Esophagus squamous epithelium (tissue), 5 donors: ENCODE results near the gene PEDS1. TPM values are rescaled to one million over a fixed set of nuclear protein-coding genes. Genes with fewer than 3 reads are reported as not detected.

Source experiments
- DNase-seq: peaks from one replicate; lab custom pipeline; 2025; lab: John Stamatoyannopoulos, UW
- H3K27ac ChIP-seq, 4 donors: fragments of 200-600 bp; sonication (generic); one replicate each; pipeline ENCODE4 v1.5.1; 2016 to 2019; ENCODE audit warnings: mild to moderate bottlenecking in 1 of 4
- H3K27me3 ChIP-seq, 4 donors: fragments of 200-600 bp; sonication (generic); 1 replicate in 3 of 4; 2 replicates in 1 of 4; pipeline versions ENCODE4 v1.5.1 to v1.6.0; 2017 to 2021; ENCODE audit warnings: antibody characterized with exemption in 1 of 4
- H3K36me3 ChIP-seq, 3 donors: fragments of 200-600 bp; sonication (generic); one replicate each; pipeline ENCODE4 v1.5.1; 2016 to 2019
- H3K4me1 ChIP-seq, 3 donors: fragments of 200-600 bp; sonication (generic); one replicate each; pipeline ENCODE4 v1.5.1; 2017 to 2019
- H3K4me3 ChIP-seq, 4 donors: fragments of 200-600 bp; sonication (generic); 1 replicate in 3 of 4; 2 replicates in 1 of 4; pipeline ENCODE4 v1.5.1; 2016 to 2019; ENCODE audit warnings: mild to moderate bottlenecking in 2 of 4, moderate library complexity in 1 of 4
- H3K9me3 ChIP-seq, 3 donors: fragments of 200-600 bp; sonication (generic); one replicate each; pipeline ENCODE4 v1.5.1; 2016 to 2019
- POLR2A ChIP-seq, 4 donors: fragments of 450-650 bp; IDR thresholded peaks; one replicate each; pipeline ENCODE4 v1.6.1; 2017; ENCODE audit warnings: antibody characterized with exemption in 4 of 4, mild to moderate bottlenecking in 4 of 4, moderate library complexity in 3 of 4
- WGBS, 2 donors: methylation state at CpG; one replicate each; pipeline ENCODE4 v1.1.5; 2018; 5-methylcytosine and 5-hydroxymethylcytosine counted together
- intact Hi-C: fragments of 100-400 bp; cut with DNase I; formaldehyde crosslinking; loops from one replicate; pipeline ENCODE4 v1.15.0; 2022
- total RNA-seq, 4 donors: library from RNA; depleted of rRNA; stranded (reverse); fragments of >200 nt; gene quantifications; one replicate each; pipeline ENCODE4 v1.1.0, GENCODE V29; 2016
- TF ChIP-seq, protein P1 (sequence below), 6 experiments: fragments of 450-650 bp in 4 of 6; fragments of 200-600 bp in 2 of 6; sonication (generic) in 2 of 6; IDR thresholded peaks; one replicate each; pipeline ENCODE4 v1.5.1; 2016 to 2019; ENCODE audit warnings: antibody characterized with exemption in 6 of 6, mild to moderate bottlenecking in 4 of 6, moderate library complexity in 4 of 6
- donor health status: DM: yes; HTN: yes; CAD: no.

Gene PEDS1
- total RNA-seq, 4 donors from 2014 or later = 32.8 to 54.0 (median 46.7) TPM

GRCh38 chr20:50128520-50128905, 25.0 kb downstream of the PEDS1 start:
- intact Hi-C loops = no loop called here
- H3K27ac ChIP-seq = peak overlapping the region in 1 of 4 donors; percentile 59
- 84 to 87% methylated on average over 8 of the region's 8 CpGs for WGBS, 2 donors
- peaks cover 0 to 74% (median 10%) of the 10 kb centered on the region in 3 donors for H3K4me1 ChIP-seq
- peaks cover 18 to 100% (median 33%) of the 10 kb centered on the region in 3 donors for H3K36me3 ChIP-seq
- H3K27me3 ChIP-seq = no peaks in the 10 kb centered on the region
- no peaks in the 10 kb centered on the region for H3K9me3 ChIP-seq
- DNase-seq = no peak
- TF ChIP-seq, protein P1, sequence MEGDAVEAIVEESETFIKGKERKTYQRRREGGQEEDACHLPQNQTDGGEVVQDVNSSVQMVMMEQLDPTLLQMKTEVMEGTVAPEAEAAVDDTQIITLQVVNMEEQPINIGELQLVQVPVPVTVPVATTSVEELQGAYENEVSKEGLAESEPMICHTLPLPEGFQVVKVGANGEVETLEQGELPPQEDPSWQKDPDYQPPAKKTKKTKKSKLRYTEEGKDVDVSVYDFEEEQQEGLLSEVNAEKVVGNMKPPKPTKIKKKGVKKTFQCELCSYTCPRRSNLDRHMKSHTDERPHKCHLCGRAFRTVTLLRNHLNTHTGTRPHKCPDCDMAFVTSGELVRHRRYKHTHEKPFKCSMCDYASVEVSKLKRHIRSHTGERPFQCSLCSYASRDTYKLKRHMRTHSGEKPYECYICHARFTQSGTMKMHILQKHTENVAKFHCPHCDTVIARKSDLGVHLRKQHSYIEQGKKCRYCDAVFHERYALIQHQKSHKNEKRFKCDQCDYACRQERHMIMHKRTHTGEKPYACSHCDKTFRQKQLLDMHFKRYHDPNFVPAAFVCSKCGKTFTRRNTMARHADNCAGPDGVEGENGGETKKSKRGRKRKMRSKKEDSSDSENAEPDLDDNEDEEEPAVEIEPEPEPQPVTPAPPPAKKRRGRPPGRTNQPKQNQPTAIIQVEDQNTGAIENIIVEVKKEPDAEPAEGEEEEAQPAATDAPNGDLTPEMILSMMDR (IDR thresholded peaks at IDR 0.05) = no peak
- no peak for TF ChIP-seq POLR2A (IDR thresholded peaks at IDR 0.05)
- no peak overlapping the region for H3K4me3 ChIP-seq

GRCh38 chr20:50127587-50128519, 25.7 kb downstream of the PEDS1 start:
- H3K9me3 ChIP-seq = no peaks in the 10 kb centered on the region
- intact Hi-C loops = no loop called here
- WGBS, 2 donors = 74 to 80% methylated on average over 10 to 24 of the region's 28 CpGs
- no peak for TF ChIP-seq POLR2A (IDR thresholded peaks at IDR 0.05)
- TF ChIP-seq, protein P1 (IDR thresholded peaks at IDR 0.05) = no peak
- H3K27me3 ChIP-seq = no peaks in the 10 kb centered on the region
- no peak for DNase-seq
- no peak overlapping the region for H3K4me3 ChIP-seq
- peaks cover 16 to 100% (median 33%) of the 10 kb centered on the region in 3 donors for H3K36me3 ChIP-seq
- H3K4me1 ChIP-seq = peaks cover 0 to 68% (median 5%) of the 10 kb centered on the region in 3 donors
- H3K27ac ChIP-seq = peak overlapping the region in 3 of 4 donors; percentile 51 to 73 (median 59)

GRCh38 chr20:50126662-50127061, 26.9 kb downstream of the PEDS1 start:
- intact Hi-C loops = no loop called here
- 36 to 51% methylated on average over 4 of the region's 4 CpGs for WGBS, 2 donors
- TF ChIP-seq POLR2A (IDR thresholded peaks at IDR 0.05) = no peak
- TF ChIP-seq, protein P1 (IDR thresholded peaks at IDR 0.05) = no peak
- peaks cover 16 to 95% (median 33%) of the 10 kb centered on the region in 3 donors for H3K36me3 ChIP-seq
- H3K27ac ChIP-seq = peak overlapping the region; percentile 51 to 73 (median 64)
- no peaks in the 10 kb centered on the region for H3K9me3 ChIP-seq
- no peak overlapping the region for H3K4me3 ChIP-seq
- no peak for DNase-seq
- peaks cover under 1 to 64% (median 5%) of the 10 kb centered on the region in 3 donors for H3K4me1 ChIP-seq
- H3K27me3 ChIP-seq = no peaks in the 10 kb centered on the region

DNA sequence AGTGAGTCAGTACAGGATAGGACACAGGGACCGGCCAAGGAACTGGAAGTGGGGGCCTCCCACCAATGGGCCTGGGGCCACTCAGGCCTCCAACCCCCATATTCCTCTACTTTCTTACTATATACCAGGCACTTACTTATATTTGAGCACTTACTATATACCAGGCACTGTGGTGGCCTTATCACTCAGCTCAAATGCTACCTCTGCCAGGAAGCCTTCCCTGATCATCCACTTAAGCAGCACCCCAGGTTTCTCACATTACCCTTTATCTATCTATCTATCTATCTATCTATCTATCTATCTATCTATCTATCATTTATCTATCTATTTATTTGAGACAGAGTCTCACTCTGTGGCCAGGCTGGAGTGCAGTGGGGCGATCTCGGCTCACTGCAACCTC, 28.2 kb downstream of the PEDS1 start:
- peak overlapping the region in 1 of 4 donors; percentile 73 for H3K27ac ChIP-seq
- intact Hi-C loops = no loop called here
- no peak for DNase-seq
- TF ChIP-seq, protein P1 (IDR thresholded peaks at IDR 0.05) = no peak
- TF ChIP-seq POLR2A (IDR thresholded peaks at IDR 0.05) = no peak
- no peaks in the 10 kb centered on the region for H3K27me3 ChIP-seq
- H3K36me3 ChIP-seq = peaks cover 16 to 81% (median 33%) of the 10 kb centered on the region in 3 donors
- no peaks in the 10 kb centered on the region for H3K9me3 ChIP-seq
- no peak overlapping the region for H3K4me3 ChIP-seq
- WGBS, 2 donors = 87 to 97% methylated on average over 3 of the region's 3 CpGs
- peaks cover 8 to 62% (median 10%) of the 10 kb centered on the region in 3 donors for H3K4me1 ChIP-seq

- intact Hi-C loops = loop anchor here (5.0 kb wide), 1 partner anchor 43 kb away; no protein-coding TSS in a partner anchor
- no peaks in the 10 kb centered on the region for H3K27me3 ChIP-seq
- H3K4me1 ChIP-seq = peaks cover 8 to 55% (median 10%) of the 10 kb centered on the region in 3 donors
- no peak overlapping the region for H3K4me3 ChIP-seq
- TF ChIP-seq, protein P1 (IDR thresholded peaks at IDR 0.05) = no peak
- TF ChIP-seq POLR2A (IDR thresholded peaks at IDR 0.05) = no peak
- peaks cover 16 to 73% (median 33%) of the 10 kb centered on the region in 3 donors for H3K36me3 ChIP-seq
- no peak for DNase-seq
- no peaks in the 10 kb centered on the region for H3K9me3 ChIP-seq
- no peak overlapping the region for H3K27ac ChIP-seq
- WGBS, 2 donors = 89 to 93% methylated on average over 6 to 7 of the region's 9 CpGs
Observed at GRCh38 chr20:50124496-50124895, 29.0 kb downstream of the PEDS1 start.
